ENCODE measurements around the gene MTPN. TPM values are rescaled to one million over a fixed set of nuclear protein-coding genes. Genes with fewer than 3 reads are reported as not detected.

MTPN gene
- total RNA-seq, 1 donor from 2014 or later, result 120 TPM

- DNase-seq (ENCODE audit: low read depth), result no peak
- no peak for TF ChIP-seq CTCF (conservative IDR thresholded peaks at IDR 0.05; ENCODE audit: low read depth, low read length)
These were observed 77.6 kb downstream of the MTPN start for GRCh38 chr7:135899458-135900064.

GRCh38 chr7:135898226-135898625 lies 78.9 kb downstream of the MTPN start:
- no peak for DNase-seq (ENCODE audit: low read depth)
- TF ChIP-seq CTCF (conservative IDR thresholded peaks at IDR 0.05; ENCODE audit: low read depth, low read length), result no peak
- no peak overlapping the region for H3K4me3 ChIP-seq (ENCODE audit: low read depth, low read length)

More at GRCh38 chr7:135899458-135900064, 77.6 kb downstream of the MTPN start:
- no peak overlapping the region for H3K4me3 ChIP-seq (ENCODE audit: low read depth, low read length)

GRCh38 chr7:135894816-135895215 lies 82.3 kb downstream of the MTPN start:
- no peak overlapping the region for H3K4me3 ChIP-seq (ENCODE audit: low read depth, low read length)
- TF ChIP-seq CTCF (conservative IDR thresholded peaks at IDR 0.05; ENCODE audit: low read depth, low read length), result no peak
- no peak for DNase-seq (ENCODE audit: low read depth)

- no peak for TF ChIP-seq CTCF (conservative IDR thresholded peaks at IDR 0.05; ENCODE audit: low read depth, low read length)
- no peak for DNase-seq (ENCODE audit: low read depth)
These were observed 87.3 kb downstream of the MTPN start for GRCh38 chr7:135889823-135890222.

GRCh38 chr7:135888740-135889139 lies 88.4 kb downstream of the MTPN start:
- TF ChIP-seq CTCF (conservative IDR thresholded peaks at IDR 0.05; ENCODE audit: low read depth, low read length), result no peak
- DNase-seq (ENCODE audit: low read depth), result no peak
- H3K4me3 ChIP-seq (ENCODE audit: low read depth, low read length), result no peak overlapping the region

More at GRCh38 chr7:135889823-135890222, 87.3 kb downstream of the MTPN start:
- no peak overlapping the region for H3K4me3 ChIP-seq (ENCODE audit: low read depth, low read length)

- H3K4me3 ChIP-seq (ENCODE audit: low read depth, low read length), result no peak overlapping the region
- TF ChIP-seq CTCF (conservative IDR thresholded peaks at IDR 0.05; ENCODE audit: low read depth, low read length), result no peak
- no peak for DNase-seq (ENCODE audit: low read depth)
These were observed 90.6 kb downstream of the MTPN start for GRCh38 chr7:135886345-135887132.

Measured in epithelial cell of proximal tubule (primary cell).